Tibial nerve (tissue), 4 donors: Measurements from ENCODE around the gene ZBED1.

Source experiments
- CTCF ChIP-seq, 5 experiments: fragments of 200-600 bp in 3 of 5; fragments of 450-650 bp in 2 of 5; sonication (generic) in 3 of 5; IDR thresholded peaks; one replicate each; pipeline ENCODE4 v1.5.1; 2016 to 2019; ENCODE audit warnings: antibody characterized with exemption in 5 of 5, mild to moderate bottlenecking in 3 of 5, moderate library complexity in 2 of 5
- EP300 ChIP-seq, 2 donors: sonication (generic); formaldehyde crosslinking; IDR thresholded peaks; one replicate each; pipeline ENCODE4 v1.6.1; 2017; ENCODE audit warnings: antibody characterized with exemption in 2 of 2, mild to moderate bottlenecking in 1 of 2
- POLR2A ChIP-seq, 2 donors: fragments of 450-650 bp; IDR thresholded peaks; one replicate each; pipeline ENCODE4 v1.6.1; 2017; ENCODE audit warnings: antibody characterized with exemption in 2 of 2, mild to moderate bottlenecking in 2 of 2, moderate library complexity in 2 of 2

GRCh38 chrX:2451501-2452316 is 49.1 kb downstream of the ZBED1 start:
- no peak for TF ChIP-seq CTCF (IDR thresholded peaks at IDR 0.05)
- no peak for TF ChIP-seq EP300 (IDR thresholded peaks at IDR 0.05)
- TF ChIP-seq POLR2A (IDR thresholded peaks at IDR 0.05) = no peak
